ENCODE measurements around the gene CBX1.

Gene CBX1

GRCh38 chr17:48025904-48026501 lies 75.3 kb downstream of the CBX1 start:
- peak; percentile 41 for DNase-seq (ENCODE audit: low spot score)

GRCh38 chr17:48025040-48025903 lies 76.0 kb downstream of the CBX1 start:
- DNase-seq (ENCODE audit: low spot score) = peak; percentile 98

- DNase-seq (ENCODE audit: low spot score) = peak; percentile 88
Measured at GRCh38 chr17:48024149-48025039, 76.9 kb downstream of the CBX1 start.

- DNase-seq (ENCODE audit: low spot score) = peak; percentile 83
Measured at GRCh38 chr17:48023400-48024148, 77.7 kb downstream of the CBX1 start.

GRCh38 chr17:48022901-48023300 lies 78.4 kb downstream of the CBX1 start:
- DNase-seq (ENCODE audit: low spot score) = no peak

GRCh38 chr17:48021934-48022333 lies 79.3 kb downstream of the CBX1 start:
- no peak for DNase-seq (ENCODE audit: low spot score)
